Mononuclear cell (primary cell): ENCODE data around the gene BICDL1. TPM values are rescaled to one million over a fixed set of nuclear protein-coding genes. Genes with fewer than 3 reads are reported as not detected.
"Not testable (repeated sequence)": the region's sequence is repeated elsewhere in the genome, so short reads cannot be mapped to it uniquely, and the experiment has no call there.

Experiments used
- H3K27me3 ChIP-seq: 2 replicates; pipeline ENCODE4 v1.6.0; 2011; ENCODE audit warnings: low read length, control low read depth; ENCODE audit not compliant: insufficient read depth
- H3K4me1 ChIP-seq: 2 replicates; pipeline ENCODE4 v1.5.1; 2011; ENCODE audit warnings: mild to moderate bottlenecking, low read length, control low read depth; ENCODE audit not compliant: insufficient read depth
- H3K4me3 ChIP-seq: 2 replicates; pipeline ENCODE4 v1.5.1; 2011; ENCODE audit warnings: mild to moderate bottlenecking, low read length, moderate library complexity
- H3K9me3 ChIP-seq: 2 replicates; pipeline ENCODE4 v1.5.1; 2011; ENCODE audit warnings: low read depth, mild to moderate bottlenecking, control low read depth, low read length
- total RNA-seq: library from RNA; depleted of rRNA; stranded (reverse); fragments of >200 nt; gene quantifications from one replicate; pipeline ENCODE4 v1.2.3, GENCODE V29; 2012

The BICDL1 gene
- total RNA-seq, 1 donor, result 60.9 TPM

DNA sequence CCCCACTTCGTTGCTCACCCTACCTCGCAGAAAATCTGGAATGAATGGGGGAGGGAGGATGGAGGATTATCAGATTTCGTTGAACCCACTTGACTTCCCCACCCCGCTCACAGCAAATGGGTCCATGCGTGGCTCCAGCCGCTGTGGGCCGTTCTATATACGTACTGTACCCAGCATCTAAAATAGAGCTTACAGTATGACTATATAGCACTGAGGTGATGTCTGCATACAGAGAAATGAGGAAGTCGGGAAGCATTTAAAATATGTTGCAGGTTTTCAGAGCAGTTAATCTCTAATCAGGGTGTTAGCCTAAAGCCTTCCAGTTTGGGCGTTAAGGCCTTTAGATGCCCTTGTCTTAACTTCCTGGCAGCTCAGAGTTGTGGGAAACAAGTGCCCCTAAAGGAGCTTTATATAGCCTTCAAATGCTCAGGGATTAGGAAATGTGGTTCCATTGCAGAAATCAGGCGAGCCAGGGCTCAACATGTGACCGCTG, 1.4 kb downstream of the BICDL1 start:
- Histone ChIP-seq H3K27me3 (peaks cover 32% of the 10 kb centered on the region), H3K4me1 (peaks cover 20% of the 10 kb centered on the region), H3K9me3 (no peaks in the 10 kb centered on the region), H3K4me3 (peak overlapping the region; percentile 36)

DNA sequence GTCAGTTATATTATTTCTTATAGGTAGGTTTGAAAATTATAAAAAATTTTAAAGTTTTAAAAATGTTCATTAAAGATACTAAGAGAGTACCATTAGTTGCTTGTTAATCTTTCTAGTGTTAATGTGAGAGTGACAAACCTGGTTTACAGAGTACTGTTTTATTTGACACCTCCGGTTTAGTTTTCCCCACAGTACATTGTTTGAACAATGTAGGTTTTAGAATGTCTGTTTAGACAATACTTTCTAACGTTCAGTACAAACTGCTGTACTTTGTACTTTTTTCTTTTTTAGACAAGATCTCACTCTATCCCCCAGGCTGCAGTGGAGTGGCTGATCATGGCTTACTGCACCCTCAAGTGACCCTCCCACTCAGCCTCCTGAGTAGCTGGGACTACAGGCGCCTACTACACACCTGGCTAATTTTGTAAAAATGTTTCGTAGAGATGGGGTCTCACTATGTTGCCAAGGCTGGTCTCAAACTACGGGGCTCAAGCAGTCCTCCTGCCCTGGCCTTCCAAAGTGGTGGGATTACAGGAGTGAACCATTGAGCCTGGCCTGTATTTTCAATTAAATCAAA, 3.2 kb downstream of the BICDL1 start:
- Histone ChIP-seq H3K9me3 (no peaks in the 10 kb centered on the region), H3K4me3 (no peak overlapping the region), H3K27me3 (peaks cover 30% of the 10 kb centered on the region)

DNA sequence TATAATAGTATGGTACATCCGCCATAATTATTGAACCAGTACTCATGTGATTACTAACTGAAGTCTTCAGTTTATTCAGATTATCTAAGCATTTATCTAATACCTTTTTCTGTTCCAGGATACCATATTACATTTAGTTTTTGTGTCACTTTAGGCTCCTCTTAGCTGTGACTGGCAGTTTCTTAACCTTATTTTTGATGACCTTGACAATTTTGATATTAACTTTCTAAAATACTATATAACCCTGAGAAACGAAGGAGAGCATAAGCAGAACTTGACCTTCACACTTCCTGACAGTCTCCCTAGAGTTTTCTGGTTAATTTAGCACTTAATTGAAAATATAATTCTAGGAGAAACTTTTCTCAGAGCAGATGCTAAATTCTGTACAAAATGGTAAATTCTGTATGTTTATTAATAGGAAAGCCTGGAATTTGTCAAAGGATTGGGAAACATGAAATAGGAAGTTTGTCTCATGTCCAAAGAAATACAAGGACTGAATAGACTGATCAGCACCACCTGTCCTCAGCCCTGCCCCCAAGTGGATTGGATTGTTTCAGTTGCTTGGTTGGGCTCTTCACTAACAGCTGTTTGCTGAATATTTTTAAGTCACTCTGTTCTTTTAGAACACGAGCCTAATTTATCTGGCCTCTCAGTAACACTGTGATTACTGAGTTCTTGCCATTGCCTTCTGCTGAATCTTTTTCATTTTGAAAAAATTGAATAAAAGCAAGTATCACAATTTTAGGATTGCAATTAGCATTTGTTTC, 6.0 kb downstream of the BICDL1 start:
- H3K4me1 ChIP-seq, result peaks cover 8% of the 10 kb centered on the region
- H3K9me3 ChIP-seq, result no peaks in the 10 kb centered on the region

More for the DNA sequence above, 3.2 kb downstream of the BICDL1 start:
- H3K4me1 ChIP-seq, result peaks cover 20% of the 10 kb centered on the region

DNA sequence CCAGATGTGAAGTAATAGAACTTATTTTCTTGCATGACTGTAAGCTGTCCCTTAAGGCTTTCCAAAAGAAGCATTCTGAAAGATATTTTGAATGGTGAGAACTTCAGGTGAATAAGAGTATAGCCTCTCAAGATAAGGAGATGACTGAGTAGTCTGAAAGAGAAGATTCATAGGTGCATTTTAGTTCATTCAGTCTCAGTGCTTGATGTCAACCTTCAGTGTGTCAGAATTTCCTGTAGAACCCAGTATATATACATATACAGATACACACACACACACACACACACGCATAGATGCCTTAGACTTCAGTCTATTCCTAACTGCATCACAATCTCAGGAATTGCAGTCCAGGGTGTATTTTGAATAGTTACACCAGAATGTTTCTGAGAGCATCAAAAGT, 7.4 kb downstream of the BICDL1 start:
- Histone ChIP-seq H3K9me3 (no peaks in the 10 kb centered on the region), H3K4me3 (no peak overlapping the region), H3K4me1 (no peaks in the 10 kb centered on the region), H3K27me3 (peaks cover 2% of the 10 kb centered on the region)

More for the DNA sequence above, 6.0 kb downstream of the BICDL1 start:
- H3K27me3 ChIP-seq, result peaks cover 16% of the 10 kb centered on the region
- no peak overlapping the region for H3K4me3 ChIP-seq

DNA sequence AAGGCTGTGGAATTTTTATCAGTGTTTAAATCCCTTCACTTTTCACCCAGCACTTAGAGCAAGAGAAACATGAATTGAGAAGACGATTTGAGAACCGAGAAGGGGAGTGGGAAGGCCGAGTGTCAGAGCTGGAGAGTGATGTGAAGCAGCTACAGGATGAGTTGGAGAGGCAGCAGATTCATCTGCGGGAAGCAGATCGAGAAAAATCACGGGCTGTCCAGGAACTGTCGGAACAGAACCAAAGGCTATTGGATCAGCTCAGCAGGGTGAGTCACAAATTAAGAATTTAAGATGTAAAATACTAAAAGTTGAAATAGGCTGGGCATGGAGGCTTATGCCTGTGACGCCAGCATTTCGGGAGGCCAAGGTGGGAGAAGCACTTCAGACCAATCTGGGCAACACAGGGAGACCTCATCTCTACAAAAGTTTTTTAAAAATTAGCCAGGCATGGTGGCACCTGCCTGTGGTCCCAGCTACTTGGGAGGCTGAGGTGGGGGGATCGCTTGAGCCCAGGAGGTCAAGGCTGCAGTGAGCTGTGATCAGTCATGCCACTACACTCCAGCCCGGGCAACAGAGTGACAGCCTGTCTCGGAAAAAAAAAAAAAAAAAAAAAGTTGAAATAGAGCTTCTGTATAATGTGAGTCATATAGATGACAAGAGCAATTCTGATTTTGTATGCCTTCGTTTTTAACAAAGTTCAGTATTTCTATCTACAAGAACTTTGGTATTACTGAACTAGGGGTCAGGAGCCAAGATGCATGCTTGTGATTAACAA, 9.6 kb downstream of the BICDL1 start:
- H3K4me3 ChIP-seq, result no peak overlapping the region

DNA sequence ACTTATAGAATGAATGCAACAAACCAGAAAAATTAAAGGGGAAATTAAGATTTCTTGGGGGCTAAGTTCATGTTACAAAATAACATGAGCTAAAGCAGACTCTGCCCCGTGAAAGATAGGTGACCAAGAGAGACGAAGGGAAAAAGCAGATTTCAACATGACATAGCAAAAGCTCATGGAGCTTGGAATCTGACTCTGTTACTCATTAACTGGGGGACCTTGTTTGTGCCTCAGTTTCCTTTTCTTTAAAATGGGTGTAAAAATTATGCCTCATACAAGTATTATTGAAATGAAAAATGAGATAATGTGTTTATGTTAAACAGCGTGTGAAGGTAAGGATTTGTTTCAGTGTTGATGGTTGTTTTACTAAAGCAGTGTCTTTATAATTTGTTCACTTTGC, 11.5 kb downstream of the BICDL1 start:
- H3K4me3 ChIP-seq, result no peak overlapping the region
- no peaks in the 10 kb centered on the region for H3K9me3 ChIP-seq
- no peaks in the 10 kb centered on the region for H3K27me3 ChIP-seq
- H3K4me1 ChIP-seq, result no peaks in the 10 kb centered on the region

More for the DNA sequence above, 9.6 kb downstream of the BICDL1 start:
- Histone ChIP-seq H3K27me3 (no peaks in the 10 kb centered on the region), H3K9me3 (no peaks in the 10 kb centered on the region), H3K4me1 (no peaks in the 10 kb centered on the region)

DNA sequence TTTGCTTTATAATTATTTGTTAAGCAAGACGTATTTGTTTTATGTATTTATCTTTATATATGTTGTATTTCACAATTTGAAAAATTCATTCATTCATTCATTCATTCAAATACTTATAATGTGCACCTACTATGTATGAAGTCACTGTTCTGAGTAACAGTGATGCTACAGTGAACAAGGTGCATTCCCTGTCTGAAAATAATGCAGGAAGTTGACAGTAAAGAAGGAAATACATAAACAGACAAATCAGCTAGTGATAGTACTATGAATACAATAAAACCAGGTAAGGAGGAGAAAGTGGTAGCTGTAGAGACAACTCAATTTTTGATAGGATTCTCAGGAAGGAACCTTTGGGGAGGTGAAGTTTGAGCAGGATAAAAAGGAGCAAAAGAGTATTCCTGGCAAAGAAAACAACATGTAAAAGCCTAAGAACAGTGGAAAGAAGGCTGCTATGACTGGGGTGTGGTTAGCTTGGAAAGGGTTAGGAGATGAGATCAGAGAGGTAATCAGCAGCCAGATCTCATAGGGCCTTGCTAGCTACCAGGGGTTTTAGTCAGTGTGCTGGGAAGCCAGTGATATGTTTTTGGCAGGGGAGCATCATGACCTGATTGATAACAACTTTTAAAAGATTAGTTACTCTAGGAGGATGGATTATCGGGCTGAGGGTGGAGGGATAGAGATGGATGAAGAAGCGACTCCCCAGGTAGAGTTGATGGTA, 17.4 kb downstream of the BICDL1 start:
- H3K27me3 ChIP-seq, result no peaks in the 10 kb centered on the region
- H3K9me3 ChIP-seq, result no peaks in the 10 kb centered on the region
- peaks cover 10% of the 10 kb centered on the region for H3K4me1 ChIP-seq
- no peak overlapping the region for H3K4me3 ChIP-seq

DNA sequence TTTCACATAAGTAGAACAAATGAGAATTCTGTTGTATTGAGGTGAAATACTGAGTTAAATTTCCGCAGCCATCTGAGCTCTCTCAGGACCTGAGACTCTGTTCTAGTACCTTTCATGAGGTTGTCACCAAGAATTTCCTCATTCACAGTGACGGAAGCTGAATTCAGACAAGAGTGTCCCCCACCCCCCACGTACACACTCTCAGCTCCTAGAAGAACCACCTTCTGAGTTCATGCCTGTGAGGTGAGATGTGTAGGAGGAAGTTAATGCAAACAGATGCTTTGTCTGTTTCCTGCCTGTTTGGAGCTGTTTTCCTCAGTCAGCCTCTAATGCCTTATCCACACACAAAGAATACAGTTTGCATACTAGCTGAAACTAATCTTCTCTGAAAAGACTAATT, 18.2 kb downstream of the BICDL1 start:
- H3K9me3 ChIP-seq, result no peaks in the 10 kb centered on the region
- H3K4me3 ChIP-seq, result no peak overlapping the region
- H3K27me3 ChIP-seq, result no peaks in the 10 kb centered on the region
- H3K4me1 ChIP-seq, result peaks cover 13% of the 10 kb centered on the region

DNA sequence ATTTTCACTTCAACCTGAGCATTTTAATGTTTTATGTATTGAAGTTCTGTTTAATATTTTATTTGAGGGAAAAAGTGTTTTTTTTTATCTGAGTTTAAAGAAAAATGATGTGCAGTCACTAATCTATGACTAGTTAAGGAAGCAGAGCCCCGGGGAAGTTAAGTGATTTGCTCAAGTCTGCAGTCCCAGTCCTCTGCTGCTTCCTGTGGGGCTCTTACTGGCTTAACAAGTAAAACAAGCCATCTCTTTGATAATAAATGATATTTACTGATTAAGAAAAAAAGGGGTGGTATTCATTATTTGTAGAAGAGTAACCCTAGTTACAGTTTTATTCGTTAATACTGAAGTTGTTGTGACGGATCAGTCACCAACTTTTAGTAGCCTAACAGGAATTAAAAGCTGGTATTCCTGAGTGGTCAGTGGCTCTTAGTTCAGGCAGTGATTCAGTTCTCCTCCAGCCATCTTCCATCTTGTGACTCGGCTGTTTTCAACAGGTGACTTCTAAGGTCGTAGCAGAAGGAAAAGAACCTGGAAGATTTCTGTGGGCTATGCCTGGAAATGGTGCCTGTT, 21.7 kb downstream of the BICDL1 start:
- no peaks in the 10 kb centered on the region for H3K27me3 ChIP-seq
- H3K4me1 ChIP-seq, result peaks cover 40% of the 10 kb centered on the region
- H3K4me3 ChIP-seq, result no peak overlapping the region
- H3K9me3 ChIP-seq, result no peaks in the 10 kb centered on the region

DNA sequence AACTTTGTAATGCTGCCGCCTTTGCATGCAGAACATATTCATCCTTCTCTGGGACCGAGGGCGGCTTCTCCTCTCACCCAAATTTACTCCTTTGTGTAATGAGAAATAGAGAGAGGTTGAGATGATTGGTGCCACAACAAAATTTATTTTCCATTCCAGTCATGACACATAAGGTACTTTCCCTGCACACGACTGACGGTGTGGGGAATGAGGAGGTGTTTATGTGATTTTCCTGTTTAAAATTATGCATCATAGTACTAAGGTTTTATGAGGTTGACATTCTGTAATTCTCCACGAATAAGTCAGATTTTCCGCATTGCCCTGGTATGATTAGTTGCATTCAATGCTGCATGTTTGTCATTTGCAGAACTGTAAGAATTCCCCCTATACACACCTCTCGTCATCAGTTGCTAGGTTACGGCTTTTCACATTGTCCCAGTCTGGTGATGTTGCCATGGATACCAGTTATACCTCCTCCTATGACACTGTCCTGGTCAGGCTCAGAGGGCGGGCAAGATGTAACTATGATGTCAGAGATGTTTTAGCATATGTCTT, 23.1 kb downstream of the BICDL1 start:
- peaks cover 32% of the 10 kb centered on the region for H3K4me1 ChIP-seq
- no peaks in the 10 kb centered on the region for H3K27me3 ChIP-seq
- H3K4me3 ChIP-seq, result no peak overlapping the region
- no peaks in the 10 kb centered on the region for H3K9me3 ChIP-seq

DNA sequence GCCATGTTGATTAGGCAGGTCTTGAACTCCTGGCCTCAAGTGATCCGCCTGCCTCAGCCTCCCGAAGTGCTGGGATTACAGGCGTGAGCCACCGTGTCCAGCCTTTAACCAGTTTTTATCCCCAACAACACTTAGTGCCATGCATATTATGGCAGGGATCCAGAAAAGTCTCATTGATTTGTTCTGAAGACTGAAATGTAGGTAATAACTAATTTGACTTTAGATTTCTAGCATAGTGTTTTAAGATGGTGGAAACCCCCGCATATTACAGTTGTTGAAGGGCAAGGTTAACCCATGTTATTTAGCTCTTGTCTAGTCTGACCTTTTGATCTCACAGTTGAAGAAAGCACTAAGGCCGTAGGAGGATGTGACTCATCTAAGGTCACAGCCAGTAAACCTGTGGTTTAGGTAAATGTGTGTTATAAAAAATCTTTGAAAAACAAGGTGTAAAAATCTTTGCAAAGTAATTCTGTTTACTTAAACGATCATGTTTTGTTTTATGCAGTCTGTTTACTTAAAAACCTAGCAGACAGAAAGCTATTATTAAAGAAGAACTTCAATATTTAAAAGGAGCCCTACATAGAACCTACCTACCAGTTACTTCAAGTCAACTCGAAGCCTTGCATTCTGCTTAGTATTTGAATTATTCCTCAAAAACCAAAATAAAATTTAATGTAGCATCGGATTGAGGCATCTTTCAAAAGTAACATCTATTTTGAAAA, 24.8 kb downstream of the BICDL1 start:
- H3K4me1 ChIP-seq, result peaks cover 30% of the 10 kb centered on the region
- no peaks in the 10 kb centered on the region for H3K9me3 ChIP-seq
- no peak overlapping the region for H3K4me3 ChIP-seq
- H3K27me3 ChIP-seq, result no peaks in the 10 kb centered on the region

DNA sequence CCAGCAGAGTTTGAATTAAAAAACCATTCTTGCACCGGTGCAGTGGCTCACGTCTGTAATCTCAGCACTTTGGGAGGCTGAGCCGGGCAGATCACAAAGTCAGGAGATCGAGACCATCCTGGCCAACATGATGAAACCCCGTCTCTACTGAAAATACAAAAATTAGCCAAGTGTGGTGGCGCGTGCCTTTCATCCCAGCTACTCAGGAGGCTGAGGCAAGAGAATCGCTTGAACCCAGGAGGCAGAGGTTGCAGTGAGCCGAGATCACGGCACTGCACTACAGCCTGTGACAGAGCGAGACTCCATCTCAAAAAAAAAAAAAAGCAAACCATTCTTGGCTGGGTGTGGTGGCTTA, 25.3 kb downstream of the BICDL1 start:
- peaks cover 30% of the 10 kb centered on the region for H3K4me1 ChIP-seq
- not testable (repeated sequence) for H3K9me3 ChIP-seq, H3K27me3 ChIP-seq, H3K4me3 ChIP-seq

DNA sequence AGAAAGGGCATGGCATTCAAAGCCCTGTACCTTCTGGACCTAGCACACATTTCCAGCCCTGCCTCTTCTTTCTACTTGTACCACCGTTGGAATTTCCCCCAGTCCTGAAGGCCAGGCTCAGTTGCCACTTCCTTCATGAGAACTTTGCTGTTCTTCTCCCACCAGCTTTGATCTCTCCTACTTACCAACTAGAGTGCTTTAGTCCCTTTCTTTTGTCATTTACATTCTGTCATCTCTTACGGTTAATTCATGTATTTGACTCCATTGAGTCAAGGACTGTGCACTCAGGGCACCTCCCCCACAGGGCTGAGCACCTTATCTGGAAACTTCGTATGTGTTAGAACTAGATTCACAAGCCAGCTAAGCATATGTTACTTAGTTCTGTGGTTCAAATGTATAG, 26.3 kb downstream of the BICDL1 start:
- Histone ChIP-seq H3K27me3 (no peaks in the 10 kb centered on the region), H3K4me1 (peaks cover 30% of the 10 kb centered on the region), H3K9me3 (no peaks in the 10 kb centered on the region), H3K4me3 (no peak overlapping the region)

DNA sequence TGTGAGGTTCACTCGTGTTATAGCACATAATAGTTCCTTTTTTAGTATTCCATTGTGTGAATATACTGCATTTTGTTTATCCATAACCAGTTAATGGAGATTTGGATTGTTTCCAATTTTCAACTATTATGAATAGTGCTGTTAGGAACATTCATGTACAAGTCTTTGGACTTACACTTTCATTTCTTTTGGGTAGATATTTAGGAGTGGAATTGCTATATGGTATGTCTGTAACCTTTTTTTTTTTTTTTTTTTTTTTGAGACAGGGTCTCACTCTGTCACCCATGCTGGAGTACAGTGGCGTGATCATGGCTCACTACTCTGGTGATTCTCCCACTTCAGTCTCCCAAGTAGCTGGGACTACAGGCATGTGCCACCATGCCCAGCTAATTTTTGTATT, 27.2 kb downstream of the BICDL1 start:
- not testable (repeated sequence) for H3K4me3 ChIP-seq, H3K27me3 ChIP-seq, H3K9me3 ChIP-seq
- H3K4me1 ChIP-seq, result peaks cover 30% of the 10 kb centered on the region
